Activated naive CD4-positive, alpha-beta T cell treated with Interleukin-2 at 50 U/mL for 16 hours (primary cell): ENCODE results near the gene ATAD3C.
A peak's percentile ranks its signal among the peaks of the same experiment; 100 is the strongest.
"Not testable (repeated sequence)": the region's sequence is repeated elsewhere in the genome, so short reads cannot be mapped to it uniquely, and the experiment has no call there.

Source experiments
- DNase-seq: peaks from one replicate; pipeline ENCODE4 v3.0.0-alpha.2; 2020

Gene ATAD3C

GRCh38 chr1:1512425-1512824 lies 62.9 kb downstream of the ATAD3C start:
- peak; percentile 22 for DNase-seq

- DNase-seq = not testable (repeated sequence)
Measured at GRCh38 chr1:1513675-1514074, 64.2 kb downstream of the ATAD3C start.

DNA sequence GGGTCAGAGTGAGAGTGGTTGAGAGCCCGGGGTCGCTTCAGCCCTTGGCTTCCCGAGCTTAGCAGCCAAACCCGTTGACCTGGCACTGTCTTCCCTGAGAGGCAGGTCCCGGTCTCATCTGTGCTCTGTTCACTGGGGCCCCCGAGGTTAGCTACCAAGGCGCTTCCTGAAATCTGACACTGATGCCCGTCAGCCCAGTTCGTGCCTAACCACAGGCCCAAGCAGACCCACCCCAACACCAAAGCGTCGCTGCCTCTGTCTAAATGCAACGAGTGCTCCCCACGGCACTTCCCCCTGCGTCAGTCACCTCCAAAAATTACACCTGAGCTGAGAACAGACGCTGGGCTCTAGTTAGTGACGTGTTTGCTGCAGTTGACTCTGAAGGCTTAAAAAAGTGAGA lies 64.9 kb downstream of the ATAD3C start:
- DNase-seq = not testable (repeated sequence)

DNA sequence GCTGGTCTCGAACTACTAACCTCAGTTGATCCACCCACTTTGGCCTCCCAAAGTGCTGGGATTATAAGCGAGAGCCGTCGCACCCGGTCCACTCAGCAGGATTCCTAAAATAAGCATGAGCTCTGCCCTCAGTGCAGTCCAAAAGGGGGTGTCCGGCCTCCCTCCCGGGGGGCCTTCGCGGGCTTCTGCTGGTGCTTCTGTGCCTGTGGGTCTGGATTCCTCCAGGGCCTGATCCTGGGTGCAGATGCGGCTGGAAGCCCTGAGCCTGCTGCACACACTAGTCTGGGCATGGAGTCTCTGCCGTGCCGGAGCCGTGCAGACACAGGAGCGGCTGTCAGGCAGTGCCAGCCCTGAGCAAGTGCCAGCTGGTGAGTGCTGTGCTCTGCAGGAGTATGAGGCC lies 67.4 kb downstream of the ATAD3C start:
- DNase-seq = not testable (repeated sequence)

DNA sequence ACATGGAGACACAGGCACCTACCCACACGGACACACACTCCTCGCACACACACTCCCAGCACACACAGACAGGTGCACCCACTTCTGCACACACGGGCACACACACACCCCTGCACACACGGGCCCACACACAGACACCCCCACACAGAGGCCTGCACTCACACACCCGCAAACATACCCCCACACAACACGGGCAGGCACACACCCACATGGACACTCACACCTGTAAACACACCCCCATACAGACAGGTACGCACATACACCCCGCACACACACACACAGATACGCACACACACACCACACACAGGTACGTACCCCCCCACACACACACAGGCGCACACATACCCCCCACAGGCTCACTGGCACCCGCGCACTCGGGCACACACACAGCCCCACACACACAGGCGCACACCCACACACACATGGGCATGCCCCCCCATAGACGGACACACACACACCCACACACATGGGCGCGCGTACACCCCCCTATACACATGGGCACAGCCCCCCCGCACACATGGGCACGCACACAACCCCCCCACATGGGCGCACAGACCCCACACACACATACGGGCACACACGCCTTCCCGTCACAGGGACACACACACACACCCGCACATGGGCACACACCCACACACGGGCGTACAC lies 68.6 kb downstream of the ATAD3C start:
- DNase-seq = no peak

DNA sequence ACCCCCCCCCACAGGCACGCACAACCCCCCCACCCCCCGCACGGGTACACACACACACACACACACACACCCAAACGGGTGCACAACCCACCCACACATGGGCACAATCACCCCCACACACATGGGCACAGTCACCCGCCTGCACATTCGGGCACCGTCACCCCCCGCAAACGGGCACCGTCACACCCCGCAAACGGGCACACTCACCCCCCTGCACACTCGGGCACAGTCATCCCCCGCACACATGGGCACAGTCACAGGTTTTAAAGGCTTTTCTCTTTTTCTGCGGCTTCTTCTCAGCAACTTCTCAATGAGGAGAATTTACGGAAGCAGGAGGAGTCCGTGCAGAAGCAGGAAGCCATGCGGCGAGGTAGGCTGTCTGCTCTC lies 69.1 kb downstream of the ATAD3C start:
- DNase-seq = not testable (repeated sequence)
